ENCODE results near the gene PDZK1IP1.

DNA sequence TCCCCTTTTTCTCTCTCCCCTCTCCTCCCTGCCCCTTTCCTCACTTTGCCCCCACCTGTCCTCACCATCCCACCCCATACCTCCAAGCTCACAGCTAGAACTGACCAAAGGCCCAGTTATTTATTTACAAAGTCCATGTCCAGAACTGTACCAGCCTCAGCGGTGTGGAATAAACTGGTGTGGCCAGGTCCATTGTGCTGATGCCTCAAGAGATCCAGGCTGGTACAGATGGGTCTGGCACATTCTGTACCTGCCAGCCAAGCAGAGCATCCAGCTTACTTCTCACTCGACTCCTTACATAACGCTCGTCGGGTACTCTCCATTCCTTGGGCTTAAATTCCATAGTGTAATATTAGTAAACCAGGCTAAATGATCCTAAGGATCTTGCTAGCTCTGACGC, 11.8 kb downstream of the PDZK1IP1 start:
- TF ChIP-seq TAF1 (CRISPR knock-in tag; IDR thresholded peaks at IDR 0.05) (no peak), POLR2AphosphoS5 (IDR thresholded peaks at IDR 0.05; ENCODE audit: low read depth, low read length) (no peak)

Measured in HepG2 (cell line).